Rectal smooth muscle tissue (tissue), 1 donor: ENCODE data around the gene ELP1.
A peak's percentile ranks its signal among the peaks of the same experiment; 100 is the strongest.
"Not testable (repeated sequence)": the region's sequence is repeated elsewhere in the genome, so short reads cannot be mapped to it uniquely, and the experiment has no call there.

ENCODE experiments used
- H3K27ac ChIP-seq: one replicate; pipeline ENCODE4 v1.7.0; 2013; ENCODE audit warnings: low read depth, low read length, inconsistent platforms
- H3K27me3 ChIP-seq: one replicate; pipeline ENCODE4 v1.7.0; 2013; ENCODE audit warnings: low read length; ENCODE audit not compliant: control insufficient read depth, insufficient read depth
- H3K36me3 ChIP-seq: one replicate; pipeline ENCODE4 v1.7.0; 2013; ENCODE audit warnings: low read length; ENCODE audit not compliant: control insufficient read depth, insufficient read depth
- H3K4me1 ChIP-seq: one replicate; pipeline ENCODE4 v1.7.0; 2013; ENCODE audit warnings: low read length; ENCODE audit not compliant: control insufficient read depth, insufficient read depth
- H3K4me3 ChIP-seq: one replicate; pipeline ENCODE4 v1.7.0; 2013; ENCODE audit warnings: low read length
- H3K9ac ChIP-seq: one replicate; pipeline ENCODE4 v1.7.0; 2013; ENCODE audit warnings: low read length

ELP1 gene

DNA sequence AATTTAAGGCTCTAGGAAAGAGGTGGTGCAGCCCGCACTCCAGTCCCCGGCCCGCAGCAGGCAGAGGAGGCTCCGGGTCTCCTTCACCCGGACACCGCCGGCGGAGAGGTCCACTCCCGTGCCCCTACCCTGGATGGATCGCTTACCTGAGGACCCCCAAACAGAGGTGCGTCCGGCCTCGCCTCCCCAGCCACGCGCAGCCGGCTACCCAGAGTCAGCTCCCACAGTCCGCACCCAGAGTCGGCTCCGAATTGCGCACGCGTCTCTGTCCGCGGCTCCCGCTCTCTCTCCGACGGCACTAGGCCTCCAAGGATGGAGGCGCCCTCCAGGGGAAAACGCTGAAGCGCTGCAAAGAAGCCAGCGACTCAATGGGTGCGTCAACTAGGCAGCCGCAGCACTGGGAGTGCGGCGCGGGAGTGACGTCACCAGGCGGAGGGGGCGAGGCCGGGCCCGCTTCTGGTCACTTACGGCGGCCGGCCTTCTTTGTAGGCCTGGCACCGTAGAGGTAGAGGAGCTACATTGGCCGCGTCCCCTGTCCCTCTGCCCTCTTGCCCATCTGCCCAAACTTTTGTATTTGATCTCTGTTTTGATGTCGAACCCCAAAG lies at the start of gene ELP1:
Gene ELP1 (minus strand): TSS at position 407 of the 605 bp plus-strand sequence. CDS start 2,978 bp downstream, outside the sequence.
- Histone ChIP-seq H3K4me1 (peaks cover 13% of the 10 kb centered on the region), H3K9ac (peak within 1 kb of the TSS; percentile 81), H3K36me3 (no peaks in the 10 kb centered on the region), H3K27ac (peak within 1 kb of the TSS; percentile 91), H3K4me3 (peak within 1 kb of the TSS; percentile 96), H3K27me3 (no peaks in the 10 kb centered on the region)

GRCh38 chr9:108980893-108981292 lies 47.0 kb upstream of the ELP1 start:
- peaks cover 6% of the 10 kb centered on the region for H3K4me1 ChIP-seq
- H3K27ac ChIP-seq, result no peak overlapping the region
- H3K36me3 ChIP-seq, result no peaks in the 10 kb centered on the region

GRCh38 chr9:108978205-108978604 lies 44.3 kb upstream of the ELP1 start:
- Histone ChIP-seq H3K27ac (no peak overlapping the region), H3K36me3 (no peaks in the 10 kb centered on the region), H3K4me1 (peaks cover 6% of the 10 kb centered on the region), H3K9ac (no peak overlapping the region), H3K4me3 (no peak overlapping the region), H3K27me3 (no peaks in the 10 kb centered on the region)

More at GRCh38 chr9:108980893-108981292, 47.0 kb upstream of the ELP1 start:
- H3K27me3 ChIP-seq, result no peaks in the 10 kb centered on the region
- no peak overlapping the region for H3K9ac ChIP-seq
- no peak overlapping the region for H3K4me3 ChIP-seq

DNA sequence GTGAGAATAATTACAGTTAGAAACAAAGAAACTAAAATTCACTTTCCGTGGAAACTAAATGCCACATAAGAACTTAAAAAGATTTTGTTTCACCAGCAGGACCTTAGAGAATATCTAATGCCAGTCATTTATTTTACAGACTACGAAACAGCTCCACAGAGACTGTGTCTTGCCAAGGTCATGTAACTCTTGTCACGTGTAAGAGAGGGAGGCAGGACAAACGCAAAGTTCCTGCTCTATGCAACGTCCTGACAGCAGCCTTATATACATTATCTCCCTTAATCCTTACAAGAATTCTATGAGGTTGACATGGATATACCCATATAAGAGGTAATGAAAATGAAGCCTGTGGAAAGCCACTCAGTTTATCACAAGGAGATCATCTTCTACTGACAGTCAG lies 40.0 kb upstream of the ELP1 start:
- H3K9ac ChIP-seq, result no peak overlapping the region
- H3K27ac ChIP-seq, result no peak overlapping the region
- H3K27me3 ChIP-seq, result no peaks in the 10 kb centered on the region
- H3K4me3 ChIP-seq, result no peak overlapping the region
- peaks cover 14% of the 10 kb centered on the region for H3K4me1 ChIP-seq
- peaks cover 3% of the 10 kb centered on the region for H3K36me3 ChIP-seq

GRCh38 chr9:108972626-108973209 lies 38.8 kb upstream of the ELP1 start:
- Histone ChIP-seq H3K36me3 (peaks cover 3% of the 10 kb centered on the region), H3K27me3 (no peaks in the 10 kb centered on the region), H3K4me1 (peaks cover 10% of the 10 kb centered on the region), H3K9ac (no peak overlapping the region), H3K4me3 (no peak overlapping the region), H3K27ac (no peak overlapping the region)

DNA sequence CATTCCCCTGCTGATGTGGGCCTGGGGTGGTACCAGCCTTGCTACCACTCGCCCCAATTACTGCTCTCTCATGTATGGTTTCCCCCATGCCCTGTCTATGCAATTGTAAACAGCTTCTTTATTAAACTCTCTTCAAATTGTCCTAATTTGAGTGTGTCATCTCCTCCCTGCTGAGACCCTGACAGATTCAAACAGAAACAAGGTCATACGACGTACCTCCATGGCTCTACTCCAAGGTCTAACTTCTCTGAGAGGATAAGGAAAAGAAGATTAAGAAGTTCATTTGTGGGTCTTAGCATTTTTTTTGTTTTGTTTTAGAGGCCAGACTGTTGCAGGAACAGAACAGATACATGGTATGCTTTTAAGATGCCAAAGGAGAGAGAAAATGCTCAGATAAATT lies 38.3 kb upstream of the ELP1 start:
- Histone ChIP-seq H3K4me3 (no peak overlapping the region), H3K36me3 (peaks cover 3% of the 10 kb centered on the region), H3K9ac (no peak overlapping the region), H3K27me3 (no peaks in the 10 kb centered on the region), H3K4me1 (peaks cover 10% of the 10 kb centered on the region), H3K27ac (no peak overlapping the region)

DNA sequence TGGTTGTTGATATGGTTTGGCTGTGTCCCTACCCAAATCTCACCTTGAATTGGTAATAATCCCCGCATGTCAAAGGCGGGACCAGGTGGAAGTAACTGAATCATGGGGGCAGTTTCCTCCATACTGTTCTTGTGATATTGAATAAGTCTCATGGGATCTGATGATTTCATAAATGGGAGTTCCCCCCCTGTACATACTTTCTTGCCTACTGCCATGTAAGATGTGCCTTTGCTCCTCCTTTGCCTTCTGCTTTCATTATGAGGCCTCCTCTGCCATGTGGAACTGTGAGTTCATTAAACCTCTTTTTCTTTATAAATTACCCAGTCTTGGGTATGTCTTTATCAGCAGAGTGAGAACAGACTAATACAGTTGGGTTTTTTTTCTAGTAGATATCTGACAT lies 37.5 kb upstream of the ELP1 start:
- H3K9ac ChIP-seq, H3K36me3 ChIP-seq, H3K27ac ChIP-seq, H3K27me3 ChIP-seq, H3K4me3 ChIP-seq, H3K4me1 ChIP-seq: not testable (repeated sequence)

- H3K9ac ChIP-seq, result no peak overlapping the region
- peaks cover 8% of the 10 kb centered on the region for H3K4me1 ChIP-seq
- H3K27me3 ChIP-seq, result no peaks in the 10 kb centered on the region
- H3K27ac ChIP-seq, result no peak overlapping the region
- no peak overlapping the region for H3K4me3 ChIP-seq
- peaks cover 3% of the 10 kb centered on the region for H3K36me3 ChIP-seq
Observed at GRCh38 chr9:108967916-108968315, 34.0 kb upstream of the ELP1 start.

DNA sequence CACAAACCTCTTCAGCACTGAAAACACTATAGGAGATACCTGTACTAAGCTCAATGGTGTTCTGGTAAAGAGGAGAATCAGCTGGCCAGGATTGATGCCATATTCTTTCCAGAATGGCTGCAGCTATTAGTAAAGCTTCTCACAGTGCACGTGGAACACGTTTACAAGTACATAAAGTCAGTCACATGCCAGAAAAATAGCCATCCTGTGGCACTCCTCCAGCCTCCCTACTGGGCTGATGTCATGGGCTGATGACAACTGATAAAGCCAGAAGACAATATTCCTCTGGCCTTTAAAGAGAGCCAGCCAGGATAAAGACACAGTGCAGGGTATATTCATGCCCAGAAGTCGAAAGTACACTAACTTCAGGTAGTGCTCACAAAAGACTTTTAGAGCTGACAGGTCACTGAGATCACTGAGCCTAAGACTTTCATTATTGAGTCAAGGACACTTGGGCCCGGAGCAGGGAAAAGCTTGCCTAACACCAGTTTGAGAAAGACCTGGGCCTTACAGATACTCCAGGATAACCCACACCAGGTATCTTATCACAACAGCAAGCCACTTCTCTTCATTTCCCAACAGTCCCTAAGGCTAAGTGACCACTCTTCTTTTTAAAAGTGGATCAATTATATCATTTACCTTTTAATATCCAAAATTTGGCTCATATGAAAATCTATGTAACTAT lies 29.7 kb upstream of the ELP1 start:
- no peaks in the 10 kb centered on the region for H3K36me3 ChIP-seq
- no peaks in the 10 kb centered on the region for H3K4me1 ChIP-seq
- H3K27ac ChIP-seq, result no peak overlapping the region
- no peaks in the 10 kb centered on the region for H3K27me3 ChIP-seq
- no peak overlapping the region for H3K4me3 ChIP-seq
- H3K9ac ChIP-seq, result no peak overlapping the region

DNA sequence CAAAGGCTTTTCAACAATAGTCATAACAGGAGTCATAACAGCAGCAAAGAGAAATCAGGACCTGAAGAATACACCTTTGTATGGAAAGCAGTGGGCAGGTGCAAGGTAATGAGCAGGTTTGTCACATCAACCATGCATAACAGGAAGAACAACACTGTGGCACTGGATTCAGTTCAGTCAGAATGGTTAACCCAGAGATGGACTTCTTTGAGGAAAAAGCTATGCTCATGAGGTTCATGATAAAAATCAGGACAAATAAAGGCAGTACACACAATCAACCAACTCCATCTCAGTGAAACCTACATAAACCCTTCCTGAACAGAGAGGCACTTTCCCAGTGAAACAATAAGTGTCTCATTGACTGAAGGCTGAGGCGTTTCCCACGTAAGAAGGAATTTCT lies 27.2 kb upstream of the ELP1 start:
- Histone ChIP-seq H3K9ac (no peak overlapping the region), H3K36me3 (no peaks in the 10 kb centered on the region), H3K4me1 (no peaks in the 10 kb centered on the region), H3K4me3 (no peak overlapping the region), H3K27ac (no peak overlapping the region), H3K27me3 (no peaks in the 10 kb centered on the region)

DNA sequence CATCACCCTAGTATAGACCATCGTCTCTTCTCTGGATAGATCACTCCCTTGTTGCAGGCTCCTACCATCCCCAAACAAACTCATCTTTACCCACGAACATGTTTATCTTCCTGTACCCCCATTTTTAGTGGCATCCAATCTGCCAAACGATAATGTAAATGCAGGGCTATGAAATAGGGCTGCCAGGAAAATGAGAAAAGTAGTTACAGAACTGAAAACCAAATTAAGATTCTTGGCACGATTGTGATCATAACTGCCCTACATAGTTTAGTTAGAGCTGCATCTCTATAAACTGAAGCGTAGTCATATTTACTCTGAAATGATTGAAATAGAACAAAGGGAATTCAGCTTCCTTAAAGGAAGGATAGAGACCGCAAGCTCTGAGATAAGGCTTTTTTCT lies 26.4 kb upstream of the ELP1 start:
- Histone ChIP-seq H3K9ac (no peak overlapping the region), H3K27me3 (no peaks in the 10 kb centered on the region), H3K27ac (no peak overlapping the region), H3K4me1 (no peaks in the 10 kb centered on the region), H3K4me3 (no peak overlapping the region), H3K36me3 (no peaks in the 10 kb centered on the region)

GRCh38 chr9:108956631-108957026 lies 22.7 kb upstream of the ELP1 start:
- H3K27me3 ChIP-seq, result no peaks in the 10 kb centered on the region
- no peaks in the 10 kb centered on the region for H3K36me3 ChIP-seq
- no peak overlapping the region for H3K27ac ChIP-seq
- H3K9ac ChIP-seq, result no peak overlapping the region
- H3K4me1 ChIP-seq, result no peaks in the 10 kb centered on the region
- H3K4me3 ChIP-seq, result no peak overlapping the region
